HepG2 (cell line): Measurements from ENCODE around the gene DNAAF6. TPM values are rescaled to one million over a fixed set of nuclear protein-coding genes. Genes with fewer than 3 reads are reported as not detected.

Experiments
- polyA plus RNA-seq, 8 experiments: library from polyadenylated mRNA; depleted of rRNA in 3 of 8; stranded (reverse) in 7 of 8; unstranded in 1 of 8; fragments of >200 nt; fragmentation: Illumina TruSeq in 4 of 8; extraction: Trizol in 4 of 8; gene quantifications; 2 replicates each; pipeline versions ENCODE4 v1.2.1 to v1.2.3, GENCODE V29; 2011 to 2016; ENCODE audit warnings: low read depth in 4 of 8, missing spikeins in 1 of 8, mixed read lengths in 1 of 8; ENCODE audit not compliant: insufficient read depth in 1 of 8
- small RNA-seq, 3 experiments: library from RNA; depleted of rRNA; stranded (forward); fragments of <200 nt; gene quantifications; one replicate each; pipeline ENCODE3, GENCODE V24; 2012; ENCODE audit warnings: low read depth in 2 of 3, low replicate concordance in 1 of 3; ENCODE audit not compliant: insufficient read length in 3 of 3, insufficient read depth in 2 of 3
- total RNA-seq, 5 experiments: library from RNA; depleted of rRNA; stranded (reverse); fragments of >200 nt; fragmentation: Illumina TruSeq; extraction: Trizol; gene quantifications; 2 replicates each; pipeline ENCODE4 v1.2.3, GENCODE V29; 2016; ENCODE audit warnings: low read depth in 1 of 5

Gene DNAAF6
- total and polyA plus RNA-seq, 2 of the 13 experiments (the other 11 are each of a cell fraction or from before 2014, with no cell fraction given) = not detected

Small RNA genes lying within 50 kb of the gene (small RNA-seq; reads per million reads assigned to genes)
- gene RF00019 = 0 reads per million in 3 experiments

Other genes starting within 250 kb of the DNAAF6 start
- gene MORC4, start 206.4 kb upstream of the DNAAF6 start, total RNA-seq (2016; rRNA removed; fragmentation: Illumina TruSeq; extraction: Trizol) = 17.6 and 24.5 TPM in 2 replicates
- 5.4 and 7.3 TPM in 2 replicates for gene MORC4, start 206.4 kb upstream of the DNAAF6 start, polyA plus RNA-seq (2011; rRNA removed)
- 15.4 and 21.0 TPM in 2 replicates for gene RBM41, start 87.8 kb upstream of the DNAAF6 start, total RNA-seq (2016; rRNA removed; fragmentation: Illumina TruSeq; extraction: Trizol)
- gene RBM41, start 87.8 kb upstream of the DNAAF6 start, polyA plus RNA-seq (2011; rRNA removed) = 5.4 and 6.5 TPM in 2 replicates
- gene NUP62CL, start 178 bp upstream of the DNAAF6 start, total RNA-seq (2016; rRNA removed; fragmentation: Illumina TruSeq; extraction: Trizol) = 5.5 and 5.8 TPM in 2 replicates
- gene NUP62CL, start 178 bp upstream of the DNAAF6 start, polyA plus RNA-seq (2011; rRNA removed) = 3.7 and 4.2 TPM in 2 replicates
- gene FRMPD3, start 243.0 kb downstream of the DNAAF6 start, total RNA-seq (2016; rRNA removed; fragmentation: Illumina TruSeq; extraction: Trizol) = not detected in 2 replicates
- not detected in 2 replicates for gene FRMPD3, start 243.0 kb downstream of the DNAAF6 start, polyA plus RNA-seq (2011; rRNA removed)